Osteocyte (in vitro differentiated cells): ENCODE results near the gene MARCHF11. TPM values are rescaled to one million over a fixed set of nuclear protein-coding genes. Genes with fewer than 3 reads are reported as not detected.

Experiments
- DNase-seq: peaks from one replicate; pipeline ENCODE4 v3.0.0; 2021; ENCODE audit warnings: mixed read lengths; ENCODE audit not compliant: unreplicated experiment; ENCODE audit errors: extremely low spot score
- H3K27ac Mint-ChIP-seq: one replicate; pipeline ENCODE4 v1.8.0; 2021; ENCODE audit warnings: mild to moderate bottlenecking, mixed read lengths; ENCODE audit not compliant: unreplicated experiment
- H3K27me3 Mint-ChIP-seq: one replicate; pipeline ENCODE4 v1.8.0; 2021; ENCODE audit warnings: mixed read lengths; ENCODE audit not compliant: unreplicated experiment
- H3K36me3 Mint-ChIP-seq: one replicate; pipeline ENCODE4 v1.8.0; 2021; ENCODE audit warnings: mixed read lengths; ENCODE audit not compliant: unreplicated experiment
- H3K4me1 Mint-ChIP-seq: one replicate; pipeline ENCODE4 v1.8.0; 2021; ENCODE audit warnings: mixed read lengths; ENCODE audit not compliant: unreplicated experiment
- H3K4me3 Mint-ChIP-seq: one replicate; pipeline ENCODE4 v1.8.0; 2021; ENCODE audit warnings: mild to moderate bottlenecking, moderate library complexity, mixed read lengths; ENCODE audit not compliant: unreplicated experiment
- H3K9me3 Mint-ChIP-seq: one replicate; pipeline ENCODE4 v1.8.0; 2021; ENCODE audit warnings: mixed read lengths; ENCODE audit not compliant: unreplicated experiment
- total RNA-seq: library from RNA; stranded (reverse); gene quantifications from 2 replicates; pipeline ENCODE4 v1.2.1, GENCODE V29; 2021
- TF ChIP-seq, protein P1 (sequence below): fragments of 200-600 bp; sonication (generic); IDR thresholded peaks from 2 replicates; pipeline ENCODE4 v1.5.0; 2021; ENCODE audit warnings: antibody characterized with exemption, mild to moderate bottlenecking, moderate library complexity

Gene MARCHF11
- total RNA-seq, 1 donor from 2014 or later = not detected

GRCh38 chr5:16095612-16096011 lies 84.0 kb downstream of the MARCHF11 start:
- no peaks in the 10 kb centered on the region for H3K36me3 Mint-ChIP-seq
- TF ChIP-seq, protein P1, sequence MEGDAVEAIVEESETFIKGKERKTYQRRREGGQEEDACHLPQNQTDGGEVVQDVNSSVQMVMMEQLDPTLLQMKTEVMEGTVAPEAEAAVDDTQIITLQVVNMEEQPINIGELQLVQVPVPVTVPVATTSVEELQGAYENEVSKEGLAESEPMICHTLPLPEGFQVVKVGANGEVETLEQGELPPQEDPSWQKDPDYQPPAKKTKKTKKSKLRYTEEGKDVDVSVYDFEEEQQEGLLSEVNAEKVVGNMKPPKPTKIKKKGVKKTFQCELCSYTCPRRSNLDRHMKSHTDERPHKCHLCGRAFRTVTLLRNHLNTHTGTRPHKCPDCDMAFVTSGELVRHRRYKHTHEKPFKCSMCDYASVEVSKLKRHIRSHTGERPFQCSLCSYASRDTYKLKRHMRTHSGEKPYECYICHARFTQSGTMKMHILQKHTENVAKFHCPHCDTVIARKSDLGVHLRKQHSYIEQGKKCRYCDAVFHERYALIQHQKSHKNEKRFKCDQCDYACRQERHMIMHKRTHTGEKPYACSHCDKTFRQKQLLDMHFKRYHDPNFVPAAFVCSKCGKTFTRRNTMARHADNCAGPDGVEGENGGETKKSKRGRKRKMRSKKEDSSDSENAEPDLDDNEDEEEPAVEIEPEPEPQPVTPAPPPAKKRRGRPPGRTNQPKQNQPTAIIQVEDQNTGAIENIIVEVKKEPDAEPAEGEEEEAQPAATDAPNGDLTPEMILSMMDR = no peak
- H3K4me1 Mint-ChIP-seq = no peaks in the 10 kb centered on the region
- no peak overlapping the region for H3K27ac Mint-ChIP-seq
- H3K27me3 Mint-ChIP-seq = peaks cover 7% of the 10 kb centered on the region
- H3K9me3 Mint-ChIP-seq = no peaks in the 10 kb centered on the region
- H3K4me3 Mint-ChIP-seq = no peak overlapping the region
- DNase-seq = no peak

GRCh38 chr5:16090270-16090669 lies 89.3 kb downstream of the MARCHF11 start:
- Mint-ChIP-seq H3K27me3 (peaks cover 13% of the 10 kb centered on the region), H3K36me3 (no peaks in the 10 kb centered on the region), H3K4me1 (no peaks in the 10 kb centered on the region), H3K9me3 (no peaks in the 10 kb centered on the region), H3K27ac (no peak overlapping the region), H3K4me3 (no peak overlapping the region)
- no peak for DNase-seq
- TF ChIP-seq, protein P1 = no peak

DNA sequence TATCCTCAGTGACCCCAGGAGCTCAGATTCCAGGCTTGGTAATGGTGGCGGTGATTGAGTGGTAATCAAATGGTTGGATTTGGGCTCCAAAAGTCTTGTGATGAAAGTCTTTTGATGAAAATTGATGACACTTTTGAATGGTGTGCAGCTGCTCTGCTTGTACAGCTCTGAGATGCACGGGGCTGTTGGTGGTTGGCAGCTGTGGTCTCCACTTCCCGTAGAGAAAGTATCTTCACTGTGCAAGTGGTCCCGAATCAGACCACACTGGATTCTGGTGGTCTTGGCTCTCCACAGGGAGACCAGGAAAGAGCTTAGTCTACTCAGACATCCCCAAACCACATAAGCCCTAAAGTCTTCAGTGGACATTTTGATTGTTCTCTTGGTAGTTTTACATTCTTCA lies 96.6 kb downstream of the MARCHF11 start:
- Mint-ChIP-seq H3K36me3 (no peaks in the 10 kb centered on the region), H3K27ac (no peak overlapping the region), H3K4me1 (no peaks in the 10 kb centered on the region), H3K4me3 (no peak overlapping the region), H3K27me3 (peaks cover 8% of the 10 kb centered on the region), H3K9me3 (no peaks in the 10 kb centered on the region)
- no peak for DNase-seq
- TF ChIP-seq, protein P1 = no peak

GRCh38 chr5:16082053-16082452 lies 97.5 kb downstream of the MARCHF11 start:
- H3K4me3 Mint-ChIP-seq = no peak overlapping the region
- no peaks in the 10 kb centered on the region for H3K9me3 Mint-ChIP-seq
- DNase-seq = no peak
- no peaks in the 10 kb centered on the region for H3K36me3 Mint-ChIP-seq
- no peak overlapping the region for H3K27ac Mint-ChIP-seq
- TF ChIP-seq, protein P1 = no peak
- peaks cover 5% of the 10 kb centered on the region for H3K27me3 Mint-ChIP-seq
- no peaks in the 10 kb centered on the region for H3K4me1 Mint-ChIP-seq

DNA sequence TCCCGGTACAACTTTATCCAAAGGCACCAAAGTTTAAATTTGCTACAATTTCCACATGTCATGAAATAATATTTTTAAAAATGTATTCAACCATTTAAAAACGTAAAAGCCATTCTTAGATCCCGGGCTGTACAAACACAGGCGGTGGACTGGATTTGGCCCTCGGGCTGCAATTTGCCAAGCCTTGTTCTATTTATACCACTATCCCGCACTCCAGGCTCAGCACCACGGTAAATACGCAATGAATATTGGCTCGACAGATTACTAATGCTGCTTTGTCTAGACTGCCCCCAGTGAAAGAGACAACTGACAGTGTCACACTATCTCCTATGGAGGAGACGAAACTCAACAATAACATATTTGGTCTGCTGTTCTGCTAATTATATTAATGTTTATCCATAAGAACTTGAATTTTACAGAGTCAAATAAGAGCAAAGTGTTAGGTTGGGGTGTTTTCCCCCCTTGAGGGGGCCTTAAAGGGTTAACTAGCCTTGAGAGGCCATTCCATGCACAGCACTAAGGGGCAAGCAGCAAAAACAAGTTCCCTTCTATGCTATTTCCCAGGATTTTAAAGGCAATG lies 98.1 kb downstream of the MARCHF11 start:
- TF ChIP-seq, protein P1 = no peak
- Mint-ChIP-seq H3K4me3 (no peak overlapping the region), H3K9me3 (no peaks in the 10 kb centered on the region), H3K4me1 (no peaks in the 10 kb centered on the region), H3K36me3 (no peaks in the 10 kb centered on the region), H3K27ac (no peak overlapping the region), H3K27me3 (no peaks in the 10 kb centered on the region)
- no peak for DNase-seq
